Activated CD8-positive, alpha-beta memory T cell treated with anti-CD3 and anti-CD28 coated beads for 48 hours (primary cell): ENCODE data around the gene XRCC3.

Experiments used
- DNase-seq, 3 experiments: peaks; one replicate each; pipeline ENCODE4 v3.0.0-alpha.2; 2020; ENCODE audit warnings: low read depth in 2 of 3, low spot score in 2 of 3

XRCC3 gene

GRCh38 chr14:103715052-103716000, at the start of gene XRCC3, which contains the start of gene ZFYVE21:
Gene XRCC3 (minus strand): TSS chr14:103715451. CDS start chr14:103711087, 4,364 bp downstream.
Gene ZFYVE21 (plus strand): TSS chr14:103715810. CDS start chr14:103715842, 32 bp downstream.
- peak; percentile 92 to 99 (median 97) for DNase-seq

GRCh38 chr14:103763730-103764488, 48.7 kb upstream of the XRCC3 start:
- no peak for DNase-seq

- DNase-seq: no peak
Measured at GRCh38 chr14:103762541-103762940, 47.3 kb upstream of the XRCC3 start.

GRCh38 chr14:103762036-103762435, 46.8 kb upstream of the XRCC3 start:
- no peak for DNase-seq

GRCh38 chr14:103758059-103758776, 43.0 kb upstream of the XRCC3 start:
- no peak for DNase-seq

GRCh38 chr14:103755060-103755459, 39.8 kb upstream of the XRCC3 start:
- no peak for DNase-seq

- DNase-seq: no peak
Measured at GRCh38 chr14:103753774-103754173, 38.5 kb upstream of the XRCC3 start.

- no peak for DNase-seq
Measured at GRCh38 chr14:103749860-103750259, 34.6 kb upstream of the XRCC3 start.

- no peak for DNase-seq
Measured at GRCh38 chr14:103749452-103749851, 34.2 kb upstream of the XRCC3 start.

- DNase-seq: peak; percentile 11 to 16 (median 15)
Measured at GRCh38 chr14:103748534-103748857, 33.2 kb upstream of the XRCC3 start.

GRCh38 chr14:103746701-103747100, 31.4 kb upstream of the XRCC3 start:
- DNase-seq: no peak

- DNase-seq: no peak
Measured at GRCh38 chr14:103745424-103745823, 30.2 kb upstream of the XRCC3 start.

GRCh38 chr14:103744621-103745395, 29.6 kb upstream of the XRCC3 start:
- no peak for DNase-seq

- no peak for DNase-seq
Measured at GRCh38 chr14:103743691-103744090, 28.4 kb upstream of the XRCC3 start.

GRCh38 chr14:103742499-103743255, 27.4 kb upstream of the XRCC3 start:
- no peak for DNase-seq

GRCh38 chr14:103741876-103742275, 26.6 kb upstream of the XRCC3 start:
- DNase-seq: no peak

GRCh38 chr14:103740991-103741689, 25.9 kb upstream of the XRCC3 start:
- no peak for DNase-seq

- no peak for DNase-seq
Measured at GRCh38 chr14:103739793-103740501, 24.7 kb upstream of the XRCC3 start.

GRCh38 chr14:103739466-103739792, 24.2 kb upstream of the XRCC3 start:
- DNase-seq: no peak
